ENCODE data around the gene LLGL1.

LLGL1 gene

GRCh38 chr17:18253947-18254821, 28.7 kb downstream of the LLGL1 start:
- FAIRE-seq = no peak

DNA sequence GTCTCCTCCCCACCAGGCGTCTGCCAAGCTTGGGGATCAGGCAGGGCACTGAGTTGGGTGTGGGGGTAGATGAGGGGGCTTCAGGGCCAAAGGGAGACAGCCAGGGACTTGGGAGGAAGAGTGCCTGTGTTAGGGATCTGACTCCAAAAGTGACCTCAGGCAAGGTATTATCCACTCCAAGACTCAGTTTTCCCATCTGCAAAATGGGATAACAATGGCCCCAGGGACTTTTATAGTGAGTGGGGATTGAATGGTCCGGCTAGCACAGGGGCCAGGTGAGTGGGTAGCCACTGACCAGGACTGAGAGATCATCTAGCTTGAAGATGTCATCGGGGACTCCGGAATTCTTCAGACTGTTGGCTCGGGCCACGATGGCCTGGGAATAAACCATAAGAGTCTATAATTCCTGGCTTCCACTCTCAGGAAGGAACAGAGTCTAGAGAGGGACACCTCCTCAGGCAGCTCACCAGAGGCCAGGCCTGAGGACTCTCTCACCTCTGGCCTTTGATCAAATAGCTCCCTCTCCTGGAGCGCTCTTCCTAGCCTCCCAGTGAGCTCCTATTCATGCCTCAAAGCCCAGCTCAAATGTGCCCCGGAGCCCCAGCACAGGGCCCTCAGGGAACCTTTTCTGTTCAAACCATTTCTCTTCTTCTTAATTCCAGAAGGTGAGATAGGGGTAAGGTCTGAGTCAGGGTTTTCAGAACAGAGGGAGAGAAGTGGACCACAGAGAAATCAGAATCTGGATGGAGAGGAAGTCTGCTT, 29.6 kb downstream of the LLGL1 start:
- no peak for FAIRE-seq

DNA sequence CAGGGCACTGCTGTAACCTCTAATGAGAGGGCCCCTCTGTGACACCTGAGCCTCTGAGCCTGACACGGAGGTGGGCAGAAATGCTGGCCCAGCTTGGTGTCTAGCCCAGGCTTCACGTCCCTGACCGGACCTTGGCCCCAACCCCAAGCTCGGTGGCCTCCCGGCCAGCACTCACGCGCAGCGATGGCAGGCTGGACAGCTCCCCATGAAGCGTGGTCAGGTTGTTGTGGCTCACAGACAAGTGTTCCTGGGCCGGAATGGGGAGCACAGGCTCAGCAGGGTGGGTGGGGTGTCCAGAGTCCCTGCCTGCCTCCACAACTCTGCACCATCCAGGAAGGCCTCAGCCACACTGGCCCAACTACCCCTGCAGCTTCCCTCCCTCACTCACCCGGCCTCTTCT, 30.9 kb downstream of the LLGL1 start:
- FAIRE-seq = no peak

- no peak for FAIRE-seq
Observed at GRCh38 chr17:18256776-18257175, 31.3 kb downstream of the LLGL1 start.

GRCh38 chr17:18257268-18257981, 32.0 kb downstream of the LLGL1 start:
- FAIRE-seq = no peak

DNA sequence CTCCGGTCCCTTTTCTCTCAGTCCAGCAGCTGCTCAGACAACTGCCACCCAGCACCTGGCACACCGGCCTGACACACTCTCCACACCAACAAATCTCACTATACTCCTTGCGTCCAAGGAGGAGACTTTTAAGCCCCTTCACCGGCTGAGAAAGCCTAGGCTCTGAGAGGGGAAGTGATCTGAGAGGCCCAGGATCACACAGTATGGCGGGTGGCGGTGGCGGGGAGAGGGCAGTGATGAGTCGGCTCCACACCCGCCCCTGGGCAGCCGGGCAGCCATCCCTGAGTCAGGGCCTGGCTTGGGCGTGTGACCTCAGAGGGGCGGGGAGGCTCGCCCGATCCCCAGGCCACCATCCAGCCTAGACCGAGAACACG, 32.5 kb downstream of the LLGL1 start:
- no peak for FAIRE-seq

DNA sequence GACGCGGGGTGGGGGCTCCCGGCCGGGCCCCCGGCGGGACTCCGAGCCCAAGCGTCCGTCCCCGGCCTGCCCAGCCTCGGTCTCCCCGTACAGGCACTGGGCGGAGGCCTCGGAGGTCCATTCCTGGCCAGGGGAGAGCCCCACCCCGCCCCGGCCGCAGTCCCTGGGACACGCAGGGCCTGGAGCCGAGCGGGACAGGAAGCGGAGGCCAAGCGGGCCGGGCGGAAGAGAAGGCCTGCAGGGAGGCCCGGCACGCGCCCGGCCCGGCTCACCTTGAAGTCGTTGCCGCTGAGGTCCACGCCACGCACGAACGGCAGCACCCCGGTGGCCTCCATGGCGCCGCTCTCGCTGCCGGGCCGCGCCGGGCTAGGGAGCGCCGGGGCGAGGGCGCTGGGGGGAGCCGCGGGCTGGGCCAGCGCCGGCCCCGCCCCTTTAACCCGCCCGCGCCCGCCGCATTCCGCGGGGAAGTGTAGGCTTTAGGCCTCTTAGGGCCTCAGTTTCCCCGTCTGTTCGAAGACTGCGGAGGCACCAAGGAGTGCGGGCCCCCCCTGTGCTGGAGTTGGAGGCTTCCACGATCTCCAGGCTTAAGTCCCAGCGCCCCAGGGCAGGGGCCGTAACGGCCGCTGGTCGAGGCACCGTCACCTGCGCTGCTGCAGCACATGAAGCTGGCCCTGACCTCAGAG, 33.1 kb downstream of the LLGL1 start, which contains the start of gene FLII:
Gene FLII, minus strand, starts transcription at position 383 of the 683 bp plus-strand sequence. Its CDS starts 48 bp downstream, at position 335.
- no peak for FAIRE-seq

GRCh38 chr17:18259621-18260331, 34.3 kb downstream of the LLGL1 start:
- no peak for FAIRE-seq

- peak; percentile 59 for FAIRE-seq
Observed at GRCh38 chr17:18260332-18261145, 35.1 kb downstream of the LLGL1 start, which contains the start of gene MIEF2. MIEF2 (plus strand) TSS chr17:18260662; CDS start chr17:18262721, 2,059 bp downstream.

GRCh38 chr17:18261146-18261515, 35.7 kb downstream of the LLGL1 start:
- FAIRE-seq = no peak

- no peak for FAIRE-seq
Observed at GRCh38 chr17:18261659-18262058, 36.2 kb downstream of the LLGL1 start.

DNA sequence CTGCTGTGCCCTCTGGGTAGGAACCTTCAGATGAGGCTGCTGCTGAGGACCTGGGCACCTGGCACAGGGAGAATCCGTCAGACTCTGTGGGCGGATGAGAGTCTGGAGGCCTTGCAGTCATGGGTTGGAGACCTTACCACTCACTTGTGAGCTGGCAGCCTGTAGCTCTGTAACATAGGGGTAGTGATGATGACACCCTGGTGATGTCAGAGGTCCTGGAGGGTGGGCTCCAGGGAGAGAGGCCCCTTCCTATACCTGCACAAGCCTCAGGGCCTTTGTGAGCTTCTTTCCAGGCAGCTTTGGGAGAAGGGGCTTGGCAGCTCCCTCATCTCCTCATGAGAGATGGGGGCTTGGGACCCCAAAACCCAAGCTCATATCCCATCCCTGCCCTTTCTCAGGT, 36.7 kb downstream of the LLGL1 start:
- no peak for FAIRE-seq

GRCh38 chr17:18262641-18263040, 37.2 kb downstream of the LLGL1 start:
- no peak for FAIRE-seq

- FAIRE-seq = no peak
Observed at GRCh38 chr17:18263885-18264682, 38.6 kb downstream of the LLGL1 start.

DNA sequence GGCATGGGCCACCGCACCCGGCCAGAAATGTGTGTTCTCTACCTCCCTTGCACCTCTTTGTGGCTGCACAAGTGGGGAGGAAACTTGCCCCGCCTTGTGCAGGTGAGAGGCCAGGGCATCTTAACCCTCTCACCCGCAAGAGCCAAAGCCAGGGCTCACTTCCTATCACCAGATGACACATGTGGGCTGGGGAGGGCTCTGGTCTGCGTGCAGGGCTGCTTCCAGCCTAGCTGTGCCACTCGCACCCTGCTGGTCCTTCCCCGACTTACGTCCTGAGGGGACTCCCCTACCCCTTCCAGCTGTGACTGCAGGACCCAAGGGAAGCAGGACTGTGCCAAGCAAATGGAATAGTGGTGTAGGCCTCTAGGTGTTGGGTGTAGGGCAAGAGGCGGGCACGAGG, 41.9 kb downstream of the LLGL1 start:
- no peak for FAIRE-seq

- FAIRE-seq = no peak
Observed at GRCh38 chr17:18267927-18268711, 42.7 kb downstream of the LLGL1 start.

DNA sequence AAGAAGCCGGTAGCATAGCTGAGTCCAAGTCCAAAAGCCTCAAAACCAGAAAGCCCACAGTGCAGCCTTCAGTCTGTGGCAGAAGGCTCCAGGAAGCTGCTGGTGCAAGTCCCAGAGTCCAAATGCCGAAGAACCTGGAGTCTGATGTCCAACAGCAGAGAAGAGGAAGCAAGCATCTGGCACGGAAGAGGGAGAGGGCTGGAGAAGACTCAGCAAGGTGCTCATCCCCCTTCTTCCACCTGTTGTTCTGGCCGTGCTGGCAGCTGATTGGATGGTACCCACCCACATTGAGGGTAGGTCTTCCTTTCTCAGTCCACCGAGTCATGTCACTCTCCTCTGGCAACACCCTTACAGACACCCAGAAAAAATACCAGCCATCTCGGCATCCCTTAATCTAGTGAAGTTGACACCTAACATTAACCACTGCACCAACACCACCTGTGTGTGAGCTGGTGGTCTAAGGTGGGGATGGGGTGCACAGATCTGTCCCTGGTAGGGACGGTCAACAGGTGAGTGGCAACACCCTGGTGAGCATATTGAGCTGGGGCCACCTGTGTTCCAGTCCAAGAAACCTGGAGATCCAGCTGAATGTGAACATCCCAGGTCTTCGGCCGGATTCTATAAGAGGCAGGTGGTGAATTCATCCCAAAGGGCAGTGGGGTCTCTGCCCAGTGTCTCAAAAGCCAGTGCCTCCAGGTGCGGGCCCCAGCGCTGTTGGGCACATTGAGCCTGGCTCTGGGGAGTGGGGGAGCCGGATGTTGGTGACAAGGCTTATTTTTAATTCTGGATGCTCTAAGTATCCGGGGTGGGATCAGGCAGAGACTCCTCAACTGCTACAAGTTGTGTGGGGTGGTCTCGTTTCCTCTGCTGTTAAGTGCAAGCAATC, 44.9 kb downstream of the LLGL1 start:
- no peak for FAIRE-seq

DNA sequence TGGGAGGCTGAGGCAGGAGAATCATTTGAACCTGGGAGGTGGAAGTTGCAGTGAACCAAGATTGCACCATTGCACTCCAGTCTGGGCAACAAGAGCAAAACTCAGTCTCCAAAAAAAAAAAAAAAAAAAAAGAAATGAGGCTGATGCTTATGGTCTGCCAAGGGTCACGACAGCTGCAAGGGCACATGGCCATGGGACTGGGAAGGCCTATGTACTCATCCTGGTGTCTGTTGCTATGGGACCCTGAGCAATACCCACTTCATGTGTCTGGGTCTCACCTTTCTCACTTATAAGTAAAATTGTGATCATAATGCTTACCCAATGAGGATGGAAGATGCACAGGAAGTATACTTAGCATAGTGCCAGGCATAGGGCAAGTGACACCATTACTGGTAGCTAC, 51.6 kb downstream of the LLGL1 start:
- no peak for FAIRE-seq
